Activated naive CD4-positive, alpha-beta T cell treated with Interleukin-2 at 50 U/mL for 16 hours (primary cell): ENCODE results near the gene ETNK2.
"Not testable (repeated sequence)": the region's sequence is repeated elsewhere in the genome, so short reads cannot be mapped to it uniquely, and the experiment has no call there.

Experiments used
- DNase-seq: peaks from one replicate; pipeline ENCODE4 v3.0.0-alpha.2; 2020

ETNK2 gene

DNA sequence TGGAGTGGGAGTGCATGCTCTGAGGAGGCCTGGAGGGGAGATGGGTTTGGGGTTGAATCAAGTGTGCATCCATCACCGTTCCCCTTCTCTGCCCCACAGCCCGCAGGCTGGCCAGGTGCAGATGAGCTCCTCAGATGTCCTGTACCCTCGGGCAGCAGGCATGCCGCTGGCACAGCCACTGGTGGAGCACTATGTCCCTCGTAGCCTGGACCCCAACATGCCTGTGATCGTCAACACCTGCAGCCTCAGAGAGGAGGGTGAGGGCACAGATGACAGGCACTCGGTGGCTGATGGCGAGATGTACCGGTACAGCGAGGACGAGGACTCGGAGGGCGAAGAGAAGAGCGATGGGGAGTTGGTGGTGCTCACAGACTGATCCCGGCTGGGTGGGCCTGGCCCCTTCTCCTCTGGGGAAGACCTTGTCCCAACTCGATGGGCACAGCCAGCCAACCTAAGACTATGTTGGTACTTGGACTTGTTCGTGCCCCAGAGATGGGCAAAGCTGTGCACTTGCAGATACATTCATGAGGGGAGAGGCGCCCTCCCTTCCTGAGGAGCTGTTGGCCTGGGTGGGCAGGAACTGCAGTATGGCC lies 26.0 kb downstream of the ETNK2 start:
- DNase-seq, result no peak

DNA sequence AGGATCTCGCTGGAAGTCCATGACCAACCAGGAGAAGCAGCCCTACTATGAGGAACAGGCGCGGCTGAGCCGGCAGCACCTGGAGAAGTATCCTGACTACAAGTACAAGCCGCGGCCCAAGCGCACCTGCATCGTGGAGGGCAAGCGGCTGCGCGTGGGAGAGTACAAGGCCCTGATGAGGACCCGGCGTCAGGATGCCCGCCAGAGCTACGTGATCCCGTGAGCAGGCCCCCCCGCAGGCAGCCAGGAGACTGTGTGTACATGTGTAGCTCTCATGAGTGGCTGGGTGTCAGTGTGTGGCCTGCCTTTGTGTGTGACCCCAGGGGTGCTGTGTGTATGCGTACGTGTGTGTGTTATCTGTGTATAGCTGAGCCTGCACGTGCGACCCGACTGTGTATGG lies 27.2 kb downstream of the ETNK2 start:
- DNase-seq, result no peak

DNA sequence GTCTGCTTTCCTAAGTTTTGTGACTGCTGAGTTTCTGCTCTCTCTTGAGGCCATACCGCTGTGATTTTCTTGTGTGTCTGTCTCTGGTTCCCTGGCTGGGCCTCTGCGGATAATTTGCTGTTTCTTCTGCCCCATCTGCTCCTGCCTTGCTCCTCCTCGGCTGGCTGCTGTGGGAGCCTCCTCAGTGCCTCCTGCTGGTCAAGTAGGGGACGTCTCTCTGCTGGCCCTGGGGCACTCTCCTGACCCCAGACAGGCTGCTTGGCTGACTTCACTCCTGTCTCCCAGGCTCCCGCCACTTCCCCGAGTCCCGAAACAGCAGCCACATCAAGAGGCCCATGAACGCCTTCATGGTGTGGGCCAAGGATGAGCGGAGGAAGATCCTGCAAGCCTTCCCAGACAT lies 28.5 kb downstream of the ETNK2 start:
- no peak for DNase-seq

DNA sequence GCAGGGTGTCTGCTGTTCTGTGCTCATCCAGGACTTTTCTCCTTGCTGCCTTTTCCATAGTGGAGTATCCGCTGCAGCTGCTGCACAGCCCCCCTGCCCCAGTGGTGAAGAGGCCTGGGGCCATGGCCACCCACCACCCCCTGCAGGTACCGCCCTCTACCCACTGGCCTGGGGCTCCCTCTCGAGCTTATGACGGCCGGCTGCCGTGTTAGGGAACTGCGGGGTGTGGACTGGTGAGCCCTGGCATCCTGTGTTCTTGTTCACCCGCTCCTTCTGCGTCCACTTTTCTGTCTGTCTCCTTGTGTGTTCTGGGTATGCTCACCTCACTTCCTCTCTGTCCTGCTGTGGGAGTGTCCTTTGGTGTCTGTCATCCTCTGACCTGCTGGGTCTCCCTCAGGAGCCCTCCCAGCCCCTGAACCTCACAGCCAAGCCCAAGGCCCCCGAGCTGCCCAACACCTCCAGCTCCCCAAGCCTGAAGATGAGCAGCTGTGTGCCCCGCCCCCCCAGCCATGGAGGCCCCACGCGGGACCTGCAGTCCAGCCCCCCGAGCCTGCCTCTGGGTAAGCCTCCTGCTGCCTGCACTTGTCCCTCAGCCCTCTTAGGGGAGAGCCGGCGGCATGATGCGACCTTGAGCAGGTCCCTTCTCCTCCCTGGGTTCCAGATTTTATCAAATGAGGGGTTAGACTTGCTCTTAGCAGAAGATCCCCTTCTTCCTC lies 29.8 kb downstream of the ETNK2 start:
- no peak for DNase-seq

DNA sequence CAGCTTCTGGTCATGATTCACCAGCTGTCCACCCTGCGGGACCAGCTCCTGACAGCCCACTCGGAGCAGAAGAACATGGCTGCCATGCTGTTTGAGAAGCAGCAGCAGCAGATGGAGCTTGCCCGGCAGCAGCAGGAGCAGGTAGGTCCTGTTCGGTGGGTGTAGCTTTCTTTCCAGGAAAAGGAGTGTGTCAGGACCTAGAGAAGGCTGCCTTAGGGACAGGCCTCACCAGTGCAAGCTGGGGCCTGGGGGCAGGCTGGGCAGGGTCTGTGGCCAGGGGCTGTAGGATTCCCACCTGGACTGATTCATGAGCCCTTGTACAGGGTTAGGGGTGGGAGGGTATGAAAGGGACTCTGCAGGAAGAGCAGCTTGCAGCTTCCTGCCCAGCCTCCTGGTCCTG lies 35.3 kb downstream of the ETNK2 start:
- no peak for DNase-seq

DNA sequence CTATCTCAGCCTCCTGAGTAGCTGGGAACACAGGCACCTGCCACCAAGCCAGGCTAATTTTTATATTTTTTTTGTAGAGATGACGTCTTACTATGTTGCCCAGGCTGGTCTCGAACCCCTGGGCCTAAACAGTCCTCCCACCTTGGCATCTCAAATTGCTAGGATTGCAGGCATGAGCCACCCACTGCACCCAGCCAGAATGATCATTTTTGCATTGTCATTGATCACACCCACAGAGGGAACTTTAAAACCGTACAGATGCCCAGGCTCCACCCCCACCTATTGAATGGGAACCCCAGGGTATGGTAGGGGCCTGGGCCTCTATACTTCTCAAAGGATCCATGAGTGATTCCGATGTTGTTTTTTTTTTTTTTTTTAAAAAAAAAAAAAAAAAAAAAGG lies 36.7 kb downstream of the ETNK2 start:
- no peak for DNase-seq

DNA sequence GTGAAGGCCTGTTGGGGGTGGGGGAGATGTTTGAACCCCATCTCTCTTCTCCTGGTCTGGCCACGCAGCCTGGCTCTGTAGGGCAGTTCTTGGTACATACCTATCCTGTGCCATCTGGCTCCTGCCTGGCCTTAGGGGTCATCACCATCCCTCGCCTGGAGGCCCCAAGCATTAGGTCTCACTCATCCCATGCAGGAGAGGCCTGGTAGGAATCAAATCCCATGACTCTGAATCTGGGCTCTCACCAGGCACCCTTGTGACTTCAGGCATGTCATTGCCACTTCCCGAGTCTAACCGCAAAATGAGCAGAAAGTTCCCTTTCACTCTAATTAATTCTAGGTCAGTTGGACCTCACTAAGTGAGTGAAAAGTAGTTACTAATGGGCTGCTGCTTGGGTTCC lies 37.2 kb downstream of the ETNK2 start:
- no peak for DNase-seq

DNA sequence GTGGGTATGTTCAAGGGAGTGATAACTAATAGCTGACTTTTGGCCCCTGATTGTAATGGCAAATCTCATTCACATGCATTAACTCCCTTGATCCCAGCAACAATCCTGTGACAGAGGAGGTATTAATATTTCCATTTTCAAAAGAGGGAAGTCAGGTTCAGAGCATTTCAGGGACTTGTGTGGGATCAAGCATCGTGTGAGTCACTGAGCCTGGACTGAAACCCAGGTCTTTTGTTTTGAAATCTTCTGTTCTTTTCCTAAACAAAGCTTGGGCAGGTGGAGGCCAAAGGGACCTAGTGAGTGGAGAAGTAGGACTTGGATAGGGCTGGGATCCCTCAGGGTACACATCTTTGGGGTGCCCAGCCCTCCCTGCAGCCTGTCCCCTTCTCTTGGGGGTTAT lies 37.9 kb downstream of the ETNK2 start:
- no peak for DNase-seq

DNA sequence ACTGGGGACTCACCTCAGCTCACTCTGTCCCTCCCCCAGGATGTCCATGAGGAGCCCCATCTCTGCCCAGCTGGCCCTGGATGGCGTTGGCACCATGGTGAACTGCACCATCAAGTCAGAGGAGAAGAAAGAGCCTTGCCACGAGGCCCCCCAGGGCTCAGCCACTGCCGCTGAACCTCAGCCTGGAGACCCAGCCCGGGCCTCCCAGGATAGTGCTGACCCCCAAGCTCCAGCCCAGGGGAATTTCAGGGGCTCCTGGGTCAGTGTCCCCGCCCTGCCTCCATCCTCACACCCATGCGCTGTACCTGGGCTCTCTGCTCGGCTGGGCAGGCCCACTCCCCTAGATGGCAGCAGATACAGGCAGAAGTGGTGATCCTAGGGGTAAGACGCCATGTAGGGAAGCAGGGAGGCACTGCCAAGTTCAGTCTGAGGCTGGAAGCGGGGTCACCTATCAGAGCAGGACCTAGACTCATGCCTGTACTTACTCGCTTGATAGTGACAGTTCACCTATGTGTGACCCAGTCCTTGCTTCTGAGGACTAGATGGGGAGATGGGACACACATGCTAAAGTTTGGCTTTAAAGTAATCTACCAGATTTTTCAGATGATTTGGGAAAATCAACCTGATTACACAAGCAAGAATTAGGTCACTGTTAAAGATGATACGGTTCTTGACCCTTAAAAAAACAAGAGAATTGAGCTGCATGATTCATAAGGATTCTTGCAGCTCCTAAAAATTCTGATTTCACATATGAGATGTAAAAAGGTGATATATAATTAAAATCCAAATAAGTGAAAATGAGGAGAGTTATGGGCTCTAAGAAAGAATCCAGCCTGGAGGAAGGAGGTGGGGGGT lies 38.7 kb downstream of the ETNK2 start:
- no peak for DNase-seq

DNA sequence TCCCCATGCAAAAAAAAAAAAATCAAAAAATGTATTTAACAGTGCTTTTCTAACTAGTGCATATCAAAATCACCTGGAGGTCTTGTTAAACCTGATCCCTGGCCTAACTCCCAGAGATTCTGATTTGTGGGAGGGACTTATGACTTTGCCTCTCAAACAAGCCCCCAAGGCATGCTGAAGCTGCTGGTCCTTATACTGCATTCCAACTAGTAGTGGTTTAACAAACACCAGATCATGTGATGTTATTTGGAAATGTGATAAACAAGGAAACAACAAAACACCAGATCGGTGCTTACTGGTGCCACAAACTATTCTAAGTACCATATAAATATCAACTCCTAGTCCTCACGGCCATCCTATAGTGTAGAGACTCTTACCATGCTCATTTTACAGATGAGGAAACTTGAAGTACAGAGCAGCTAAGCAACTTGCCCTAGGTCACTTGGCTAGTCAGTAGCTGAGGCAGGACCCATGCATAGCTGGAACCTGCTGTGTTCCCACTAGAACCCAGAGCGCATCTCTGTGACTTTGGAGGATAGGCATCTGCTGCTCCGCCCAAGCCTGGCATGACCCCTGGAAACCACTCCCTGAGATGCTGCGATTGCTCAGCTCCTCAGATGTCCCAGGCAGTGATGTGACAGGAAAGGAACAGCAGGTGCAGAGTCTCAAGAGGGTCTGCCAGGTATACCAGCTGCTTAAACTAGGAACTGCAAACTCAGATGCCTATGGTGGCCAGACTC lies 40.8 kb downstream of the ETNK2 start:
- no peak for DNase-seq

DNA sequence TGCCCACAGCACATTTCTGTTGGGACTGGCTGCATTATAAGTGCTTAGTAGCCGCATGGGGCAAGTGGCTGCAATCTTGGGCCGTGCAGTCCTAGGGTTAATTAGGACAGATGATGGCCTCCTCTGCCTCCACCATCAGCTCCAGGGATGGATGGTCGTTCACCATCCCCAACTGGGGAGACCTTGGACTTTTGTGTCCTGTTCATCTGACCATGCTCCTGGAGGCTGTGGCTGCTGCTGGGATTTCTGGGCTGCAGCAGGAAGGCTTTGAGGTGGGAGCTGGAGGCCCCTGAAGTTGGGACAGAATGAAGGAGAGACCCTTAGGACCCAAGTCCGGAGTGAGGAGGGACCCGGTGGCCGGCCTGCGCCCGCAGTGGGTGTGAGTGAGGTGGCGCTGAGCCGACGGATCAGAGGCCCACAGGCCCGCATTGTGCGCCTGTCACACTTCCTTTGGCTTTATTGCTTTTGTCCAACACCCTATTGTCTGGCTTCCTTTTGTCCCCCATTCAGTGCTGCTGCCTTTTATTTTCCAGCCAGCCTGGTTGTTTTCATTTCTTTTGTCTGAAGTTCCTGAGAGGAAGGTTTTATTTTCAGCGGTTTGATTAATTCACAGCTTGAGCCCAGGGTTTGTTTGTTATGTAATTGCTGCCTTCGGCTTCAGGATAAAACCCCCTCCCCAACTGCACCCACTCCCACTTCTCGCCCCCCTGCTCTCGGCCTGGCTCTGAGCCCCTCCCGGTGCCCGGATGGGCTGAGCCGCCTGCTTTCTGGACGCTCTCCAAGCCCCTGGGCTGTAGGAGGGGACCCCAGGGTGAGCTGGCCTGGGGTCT lies 43.3 kb downstream of the ETNK2 start:
- no peak for DNase-seq

DNA sequence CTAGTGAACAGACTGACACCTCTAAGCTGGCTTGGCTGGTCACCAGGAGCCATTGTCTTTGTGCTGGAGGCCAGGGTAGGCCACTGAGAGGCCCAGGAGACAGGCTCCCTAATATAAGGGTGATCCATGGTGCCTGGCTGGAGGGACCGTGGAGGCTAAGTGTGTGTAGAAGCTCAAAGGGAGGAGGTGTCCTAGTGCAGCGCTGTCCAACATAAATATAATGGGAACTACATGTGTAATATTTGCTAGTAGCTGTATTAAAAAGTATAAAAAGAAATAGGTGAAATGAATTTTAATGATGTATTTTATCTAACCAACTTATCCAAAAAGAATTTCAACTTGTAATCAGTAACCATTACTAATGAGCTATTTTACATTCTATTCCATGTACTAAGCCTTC lies 44.0 kb downstream of the ETNK2 start:
- no peak for DNase-seq

DNA sequence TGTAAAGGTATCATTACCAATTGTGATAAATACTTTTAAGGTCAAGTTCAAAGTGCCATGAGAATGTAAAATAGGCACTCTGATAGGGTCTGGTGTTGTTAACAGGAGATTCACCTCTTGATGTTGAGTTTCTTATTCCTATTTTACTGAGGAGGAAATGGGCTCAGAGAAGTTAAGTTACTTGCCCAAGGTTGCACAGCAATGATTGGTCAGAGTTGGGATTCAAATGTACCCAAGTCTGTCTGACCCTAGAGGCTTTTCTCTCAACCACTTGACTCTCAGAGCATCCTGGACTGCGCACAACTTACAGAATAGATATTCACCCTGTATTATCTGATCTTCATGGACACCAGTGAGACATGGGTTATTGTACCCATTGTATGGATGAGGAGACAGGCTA lies 45.0 kb downstream of the ETNK2 start:
- DNase-seq, result no peak

DNA sequence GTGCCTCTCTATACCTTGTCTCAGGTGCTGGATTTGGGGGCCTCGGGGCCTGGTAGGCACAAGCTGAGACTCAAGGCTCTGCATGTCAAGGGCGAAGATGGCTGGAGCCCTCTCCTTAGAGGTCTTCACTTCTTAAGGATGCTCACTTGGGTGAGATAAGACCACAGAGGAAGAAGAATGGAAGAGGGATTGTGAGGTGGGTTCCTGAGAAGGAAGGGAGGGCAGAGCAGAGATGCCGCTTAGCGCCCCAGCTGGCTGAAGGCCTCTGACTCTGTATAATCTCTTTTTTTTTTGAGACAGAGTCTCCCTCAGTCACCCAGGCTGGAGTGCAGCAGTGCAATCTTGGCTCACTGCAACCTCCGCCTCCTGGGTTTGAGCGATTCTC lies 46.7 kb downstream of the ETNK2 start:
- no peak for DNase-seq

DNA sequence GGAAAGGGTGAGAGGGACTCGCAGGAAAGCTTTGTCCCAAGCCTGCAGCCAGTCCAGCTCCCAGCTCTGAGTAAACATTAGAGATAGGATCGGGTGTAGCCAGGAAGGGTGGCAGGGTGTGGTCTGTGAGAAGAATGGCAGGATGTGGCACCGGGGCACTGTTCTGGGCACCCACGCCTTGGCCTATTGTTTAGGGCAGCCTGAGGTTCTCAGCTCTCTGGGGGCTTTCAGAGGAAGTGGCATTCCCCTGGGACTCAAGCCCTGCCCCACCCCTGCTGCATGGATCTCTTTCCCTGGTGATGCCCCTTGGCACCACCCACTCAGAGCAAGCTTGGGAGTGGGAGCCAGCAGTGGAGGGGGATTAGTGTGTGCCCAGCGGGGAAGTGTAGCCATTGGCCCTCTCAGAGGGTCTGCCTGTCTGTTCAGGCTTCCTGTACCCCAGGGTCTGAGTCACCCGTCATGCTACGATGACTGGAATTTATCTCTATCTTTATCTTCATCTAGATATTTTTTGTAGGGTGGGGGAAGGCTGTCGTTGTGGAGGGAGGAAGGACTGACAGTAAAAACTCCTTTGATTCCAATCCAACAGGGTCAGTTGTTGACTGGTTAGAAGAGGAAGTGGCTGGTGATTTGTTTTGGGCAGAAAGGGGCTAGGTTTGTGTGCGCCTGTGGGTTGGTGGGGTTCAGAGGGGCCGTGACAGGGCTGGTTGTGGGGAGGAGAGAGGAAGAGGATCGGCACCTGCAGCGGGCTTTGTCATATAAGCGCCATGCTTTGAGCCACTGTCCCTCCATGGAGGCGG lies 47.3 kb downstream of the ETNK2 start:
- peak; percentile 20 for DNase-seq

DNA sequence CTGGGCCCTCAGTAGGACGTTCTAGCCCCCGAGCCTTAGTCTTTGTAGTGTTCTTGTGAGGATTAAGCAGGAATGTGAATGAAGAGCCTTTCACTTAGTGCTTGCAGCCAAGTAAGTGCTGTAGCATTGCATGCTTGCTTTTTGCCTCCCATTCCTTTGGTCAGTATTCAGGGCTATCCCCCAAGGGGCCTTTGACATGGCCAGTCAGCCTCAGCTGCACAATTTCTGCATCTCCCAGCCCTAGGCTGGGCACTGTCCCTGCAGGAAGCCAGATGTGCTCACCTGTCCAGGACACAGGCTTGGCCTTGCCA lies 48.5 kb downstream of the ETNK2 start:
- DNase-seq, result no peak

DNA sequence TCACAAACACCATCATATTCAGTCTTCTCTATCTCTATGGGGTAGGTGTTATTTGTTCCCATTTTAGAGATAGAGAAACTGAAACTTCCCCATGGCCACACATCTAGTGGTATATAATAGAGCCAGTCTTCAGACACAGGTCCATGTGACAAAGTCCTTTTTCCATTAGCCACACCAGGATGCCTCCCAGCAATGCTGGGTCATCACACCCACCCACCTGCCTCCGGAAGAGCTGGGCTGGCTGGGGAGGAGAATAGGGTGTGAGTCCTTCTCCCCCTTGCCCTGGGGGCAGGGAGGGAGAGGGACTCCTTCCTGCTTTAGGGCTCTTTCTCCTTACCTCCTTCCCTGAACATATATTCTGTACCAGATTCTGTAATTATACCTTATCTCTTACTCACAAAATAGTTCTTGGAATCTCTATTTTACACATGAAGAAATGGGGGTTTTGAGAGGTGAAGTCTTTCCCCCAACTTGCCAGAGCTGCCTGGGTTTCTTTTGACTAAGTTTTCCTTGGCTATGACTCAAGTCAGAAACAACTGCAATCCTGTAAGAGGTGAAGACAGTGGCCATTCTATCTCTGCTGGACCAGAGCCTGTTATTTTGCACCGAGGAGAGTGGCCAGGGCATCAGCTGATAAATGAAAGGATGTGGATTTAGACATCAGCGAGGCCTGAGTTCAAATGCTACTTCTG lies 49.0 kb downstream of the ETNK2 start:
- DNase-seq, result no peak

DNA sequence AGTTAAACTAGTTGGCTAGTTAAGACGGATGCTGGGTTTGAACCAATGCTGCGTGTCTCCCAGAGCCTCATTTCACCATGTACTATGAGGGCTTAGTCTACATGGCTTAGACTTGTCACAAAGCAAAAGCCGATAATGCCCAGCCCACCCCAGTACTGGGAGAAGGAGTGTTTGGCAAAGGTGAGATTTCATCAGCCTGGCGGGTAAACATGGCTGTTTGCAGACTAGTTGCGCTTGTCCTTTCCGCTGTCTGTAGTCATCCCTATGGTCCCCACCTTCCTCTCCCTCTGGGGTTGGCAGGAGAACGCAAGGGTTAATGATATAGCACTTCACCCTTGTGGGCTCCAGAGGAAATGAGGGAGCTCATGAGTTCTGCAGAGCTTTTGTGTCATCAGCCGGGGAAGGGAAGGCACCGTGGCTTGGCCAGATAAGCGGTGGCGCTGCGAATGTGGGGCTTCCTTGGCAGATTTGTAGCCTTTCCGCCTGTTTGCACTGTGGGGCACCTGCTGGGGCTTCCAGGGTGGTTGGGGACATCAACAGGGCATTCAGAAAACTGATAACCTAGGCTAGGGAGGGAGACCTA lies 49.7 kb downstream of the ETNK2 start:
- DNase-seq, result peak; percentile 6

DNA sequence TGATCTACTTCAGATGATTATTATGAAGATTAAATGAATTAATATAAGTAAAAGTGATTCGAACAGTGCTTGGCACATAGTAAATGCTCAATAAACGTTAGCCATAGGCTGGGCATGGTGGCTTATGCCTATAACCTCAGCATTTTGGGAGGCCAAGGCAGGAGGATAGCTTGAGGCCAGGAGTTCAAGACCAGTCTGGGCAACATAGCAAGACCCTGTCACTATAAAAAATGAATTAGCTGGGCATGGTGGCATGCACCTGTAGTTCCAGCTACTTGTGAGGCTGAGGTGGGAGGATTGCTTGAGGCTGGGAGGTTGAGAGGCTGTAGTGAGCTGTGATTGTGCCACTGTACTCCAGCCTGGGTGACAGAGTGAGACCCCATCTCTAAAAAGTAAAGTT lies 52.1 kb downstream of the ETNK2 start:
- not testable (repeated sequence) for DNase-seq

DNA sequence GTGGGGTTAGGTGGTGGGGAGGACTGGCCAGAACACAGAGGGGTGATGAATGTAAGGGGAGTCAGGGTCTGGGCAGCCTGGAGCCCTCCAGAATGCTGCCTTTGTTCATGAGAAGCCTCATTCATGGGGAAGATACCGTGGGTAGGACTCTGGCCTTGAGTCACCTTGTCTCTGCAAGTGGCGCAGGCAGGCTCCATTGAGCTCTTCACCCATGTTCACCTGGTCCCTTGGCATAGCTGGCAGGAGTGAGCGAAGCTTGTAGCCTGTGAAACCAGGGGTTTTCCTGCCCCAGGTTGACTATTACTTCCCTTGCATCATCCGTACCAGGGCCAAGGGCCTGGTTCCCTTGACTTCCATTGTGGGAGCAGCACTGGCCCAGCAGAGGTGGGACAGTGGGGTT lies 53.2 kb downstream of the ETNK2 start:
- DNase-seq, result no peak

DNA sequence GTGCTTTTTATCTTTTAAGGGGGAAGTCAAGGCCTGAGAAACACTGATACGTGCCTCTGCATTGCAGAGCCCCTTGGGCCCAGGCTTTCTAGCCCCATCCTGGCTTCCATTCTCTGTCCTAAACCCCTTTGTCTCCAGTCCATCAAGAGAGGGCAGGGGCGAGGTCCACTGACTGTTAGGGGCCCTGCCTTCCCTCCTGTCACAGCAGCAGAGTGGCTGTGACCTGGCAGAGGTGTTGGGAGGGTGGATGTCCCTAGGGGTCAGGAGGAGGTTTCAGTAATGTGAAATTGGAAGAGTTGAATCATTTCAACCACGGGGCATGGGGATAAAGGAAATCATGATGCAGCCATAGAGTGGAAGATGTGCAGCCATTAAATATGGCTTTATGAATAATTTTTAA lies 54.9 kb downstream of the ETNK2 start:
- no peak for DNase-seq
